Endothelial cell of umbilical vein (primary cell): ENCODE data around the gene IFNA10. TPM values are rescaled to one million over a fixed set of nuclear protein-coding genes. Genes with fewer than 3 reads are reported as not detected.

ENCODE experiments used
- BruUV-seq: library from RNA; stranded (reverse); fragments of 400-500 nt; replicated peaks from 2 replicates; lab custom pipeline; 2021; lab: Mats Ljungman, UMichigan
- CTCF ChIA-PET: fragments of 300-600, 350-600 bp; sonication (Branson Sonifier 250); formaldehyde crosslinking; loops from one replicate; lab custom pipeline; 2021; ENCODE audit warnings: antibody characterized with exemption, inconsistent platforms; lab: Charles Lee
- POLR2A ChIA-PET: fragments of 300-600, 350-600 bp; sonication (Branson Sonifier 250); formaldehyde crosslinking; loops from one replicate; lab custom pipeline; 2021; ENCODE audit warnings: antibody characterized with exemption, inconsistent platforms; lab: Charles Lee
- DNase-seq: peaks from one replicate; pipeline ENCODE4 v3.0.0-alpha.2; 2011; ENCODE audit warnings: low read depth, low spot score
- FAIRE-seq: peaks from 2 replicates; lab custom pipeline; 2011; peaks lifted over from hg19 to GRCh38; lab: Jason Lieb, UNC
- H2AFZ ChIP-seq: 2 replicates; pipeline ENCODE4 v1.6.0; 2012; ENCODE audit warnings: low read depth, low read length, control low read depth, inconsistent platforms
- H3K27ac ChIP-seq: 2 replicates; pipeline ENCODE4 v1.5.1; 2011; ENCODE audit warnings: low read depth, mild to moderate bottlenecking, control low read depth, low read length, moderate library complexity; ENCODE audit not compliant: insufficient read depth
- H3K27me3 ChIP-seq, 2 experiments: 2 replicates each; pipeline versions ENCODE4 v1.6.0 to v1.6.1; 2011; ENCODE audit warnings: low read length in 2 of 2, mixed read lengths in 1 of 2; ENCODE audit not compliant: control insufficient read depth in 2 of 2, insufficient read depth in 2 of 2
- H3K36me3 ChIP-seq, 2 experiments: 2 replicates in 1 of 2; 3 replicates in 1 of 2; pipeline ENCODE4 v1.5.1; 2011; ENCODE audit warnings: low read length in 2 of 2, mild to moderate bottlenecking in 1 of 2, moderate library complexity in 1 of 2; ENCODE audit not compliant: control insufficient read depth in 2 of 2, insufficient read depth in 2 of 2; ENCODE audit errors: extremely low read depth in 1 of 2
- H3K4me1 ChIP-seq: 3 replicates; pipeline ENCODE4 v1.5.1; 2011; ENCODE audit warnings: mild to moderate bottlenecking, low read length; ENCODE audit not compliant: control insufficient read depth, insufficient read depth; ENCODE audit errors: extremely low read depth
- H3K4me2 ChIP-seq: 2 replicates; pipeline ENCODE4 v1.6.1; 2011; ENCODE audit warnings: low read length, control low read depth, mixed read lengths; ENCODE audit not compliant: insufficient read depth
- H3K4me3 ChIP-seq, 3 experiments: fragments of 200-600 bp in 1 of 3; sonication (generic), shearing (Covaris generic) in 1 of 3; replicated peaks in 1 of 3; 2 replicates each; pipeline ENCODE4 v1.5.1; 2011 to 2016; ENCODE audit warnings: control low read depth in 3 of 3, low read length in 3 of 3, mild to moderate bottlenecking in 2 of 3, inconsistent platforms in 1 of 3, low read depth in 1 of 3, moderate library complexity in 1 of 3; ENCODE audit not compliant: insufficient read depth in 1 of 3
- H3K79me2 ChIP-seq: 2 replicates; pipeline ENCODE4 v1.6.0; 2012; ENCODE audit warnings: low read length, inconsistent platforms; ENCODE audit not compliant: control insufficient read depth, insufficient read depth
- H3K9ac ChIP-seq: replicated peaks from 2 replicates; pipeline ENCODE3; 2011; ENCODE audit warnings: low read length, control low read depth; ENCODE audit not compliant: insufficient read depth; ENCODE audit errors: extremely low read depth
- H3K9me1 ChIP-seq: replicated peaks from 3 replicates; pipeline ENCODE4 v1.6.0; 2011; ENCODE audit warnings: mild to moderate bottlenecking, low read length; ENCODE audit not compliant: control insufficient read depth, insufficient read depth; ENCODE audit errors: extremely low read depth
- H3K9me3 ChIP-seq: replicated peaks from 2 replicates; pipeline ENCODE4 v1.5.1; 2012; ENCODE audit warnings: low read length, inconsistent platforms; ENCODE audit not compliant: control insufficient read depth, insufficient read depth
- H4K20me1 ChIP-seq: replicated peaks from 2 replicates; pipeline ENCODE3; 2011; ENCODE audit warnings: mild to moderate bottlenecking, low read length; ENCODE audit not compliant: control insufficient read depth, insufficient read depth; ENCODE audit errors: extremely low read depth
- EZH2 ChIP-seq: IDR thresholded peaks from 2 replicates; pipeline ENCODE4 v1.6.1; 2012; ENCODE audit warnings: borderline replicate concordance, low read depth, mild to moderate bottlenecking, moderate library complexity, low read length, inconsistent platforms; ENCODE audit not compliant: severe bottlenecking
- FOS ChIP-seq: IDR thresholded peaks from 2 replicates; pipeline ENCODE4 v1.6.1; 2011; ENCODE audit warnings: mild to moderate bottlenecking, low read length, moderate library complexity, borderline replicate concordance; ENCODE audit not compliant: insufficient read depth
- GATA2 ChIP-seq: IDR thresholded peaks from 2 replicates; pipeline ENCODE4 v1.7.0; 2011; ENCODE audit warnings: low read depth, mild to moderate bottlenecking, moderate library complexity, mixed read lengths, low read length; ENCODE audit not compliant: insufficient read length, insufficient read depth
- JUN ChIP-seq: IDR thresholded peaks from 2 replicates; pipeline ENCODE4 v1.6.1; 2011; ENCODE audit warnings: borderline replicate concordance, low read depth; ENCODE audit not compliant: insufficient read length, insufficient read depth
- MYC ChIP-seq: IDR thresholded peaks from one replicate; pipeline ENCODE4 v1.6.1; 2011; ENCODE audit warnings: mild to moderate bottlenecking, low read depth, low read length
- POLR2A ChIP-seq: IDR thresholded peaks from 2 replicates; pipeline ENCODE4 v1.6.1; 2012; ENCODE audit warnings: low read depth, mild to moderate bottlenecking, control low read depth, low read length
- POLR2AphosphoS5 ChIP-seq: IDR thresholded peaks from 2 replicates; pipeline ENCODE4 v1.6.1; 2012; ENCODE audit warnings: low read depth, mild to moderate bottlenecking, control low read depth, low read length, moderate library complexity; ENCODE audit not compliant: insufficient read depth
- dilution Hi-C: fragments of 300-500 bp; cut with MboI; formaldehyde crosslinking; loops from one replicate; pipeline ENCODE4 v1.15.0; 2019; ENCODE audit warnings: low sequenced_read_pairs; ENCODE audit not compliant: extremely low pct_ligation_motif_present
- intact Hi-C: fragments of 100-400 bp; cut with micrococcal nuclease; formaldehyde crosslinking; loops from one replicate; pipeline ENCODE4 v1.10.0; 2022
- polyA plus RNA-seq, 4 experiments: library from polyadenylated mRNA; depleted of rRNA in 3 of 4; stranded (reverse) in 3 of 4; unstranded in 1 of 4; fragments of >200 nt; gene quantifications; 2 replicates each; pipeline versions ENCODE4 v1.2.1 to v1.2.3, GENCODE V29; 2011 to 2012; ENCODE audit warnings: missing spikeins in 1 of 4
- total RNA-seq: library from RNA; stranded (reverse); gene quantifications from 2 replicates; pipeline ENCODE4 v1.2.3, GENCODE V29; 2021
- TF ChIP-seq, protein P1 (sequence below), 2 donors: IDR thresholded peaks; 1 replicate in 1 of 2; 2 replicates in 1 of 2; pipeline ENCODE4 v1.5.1; 2011; ENCODE audit warnings: low read length in 2 of 2, mild to moderate bottlenecking in 2 of 2, moderate library complexity in 2 of 2, control low read depth in 1 of 2, inconsistent platforms in 1 of 2, low read depth in 1 of 2; ENCODE audit not compliant: insufficient read depth in 1 of 2; ENCODE audit errors: extremely low read depth in 1 of 2
- TF ChIP-seq, protein P2 (sequence below): IDR thresholded peaks from 2 replicates; pipeline ENCODE4 v1.6.1; 2011; ENCODE audit not compliant: insufficient read depth, insufficient read length

IFNA10 gene
- total and polyA plus RNA-seq, 2 donors (not counting 3 experiments of a cell fraction or from before 2014, with no cell fraction given) = not detected

DNA sequence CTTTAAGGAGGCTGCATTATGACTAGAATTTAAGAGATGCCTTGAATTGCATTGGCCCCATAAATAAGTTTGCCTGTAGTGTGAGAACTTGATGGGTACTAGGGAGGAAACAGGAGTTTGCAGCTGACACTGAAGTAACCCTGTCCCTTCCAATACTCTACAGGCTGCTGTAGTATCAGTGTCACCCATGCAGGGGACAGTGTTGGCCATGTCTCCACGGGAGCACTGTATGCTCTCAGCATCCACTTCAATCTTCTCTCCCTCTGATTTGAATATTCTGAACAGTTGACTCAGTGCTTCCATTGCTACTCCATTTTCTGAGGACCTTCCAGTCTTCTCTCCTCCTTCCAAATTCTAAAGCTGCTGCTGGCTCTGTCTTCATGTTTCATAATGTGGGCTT is 44.2 kb upstream of the IFNA10 start:
- Histone ChIP-seq H3K4me3 (no peak overlapping the region), H3K9ac (no peak overlapping the region), H3K9me1 (no peaks in the 10 kb centered on the region), H3K4me1 (peaks cover 3% of the 10 kb centered on the region), H4K20me1 (no peaks in the 10 kb centered on the region), H2AFZ (no peak overlapping the region), H3K36me3 (no peaks in the 10 kb centered on the region), H3K79me2 (no peaks in the 10 kb centered on the region), H3K27ac (no peak overlapping the region), H3K27me3 (peaks cover 23 to 47% of the 10 kb centered on the region in 2 experiments), H3K4me2 (no peak overlapping the region), H3K9me3 (no peaks in the 10 kb centered on the region)
- intact Hi-C loops (loop anchor here (5.0 kb wide), 1 partner anchor 216 kb away; no protein-coding TSS in a partner anchor), dilution Hi-C loops (no loop called here)
- ChIA-PET CTCF (interaction anchor here (1.1 to 4.7 kb wide), 6 partner anchors 16 to 204 kb away, joined by 3 to 63 read pairs (median 11); no protein-coding TSS in a partner anchor), POLR2A (no interaction called here)
- no peak for FAIRE-seq
- DNase-seq = no peak
- no TSS peak for BruUV-seq
- TF ChIP-seq, protein P1, sequence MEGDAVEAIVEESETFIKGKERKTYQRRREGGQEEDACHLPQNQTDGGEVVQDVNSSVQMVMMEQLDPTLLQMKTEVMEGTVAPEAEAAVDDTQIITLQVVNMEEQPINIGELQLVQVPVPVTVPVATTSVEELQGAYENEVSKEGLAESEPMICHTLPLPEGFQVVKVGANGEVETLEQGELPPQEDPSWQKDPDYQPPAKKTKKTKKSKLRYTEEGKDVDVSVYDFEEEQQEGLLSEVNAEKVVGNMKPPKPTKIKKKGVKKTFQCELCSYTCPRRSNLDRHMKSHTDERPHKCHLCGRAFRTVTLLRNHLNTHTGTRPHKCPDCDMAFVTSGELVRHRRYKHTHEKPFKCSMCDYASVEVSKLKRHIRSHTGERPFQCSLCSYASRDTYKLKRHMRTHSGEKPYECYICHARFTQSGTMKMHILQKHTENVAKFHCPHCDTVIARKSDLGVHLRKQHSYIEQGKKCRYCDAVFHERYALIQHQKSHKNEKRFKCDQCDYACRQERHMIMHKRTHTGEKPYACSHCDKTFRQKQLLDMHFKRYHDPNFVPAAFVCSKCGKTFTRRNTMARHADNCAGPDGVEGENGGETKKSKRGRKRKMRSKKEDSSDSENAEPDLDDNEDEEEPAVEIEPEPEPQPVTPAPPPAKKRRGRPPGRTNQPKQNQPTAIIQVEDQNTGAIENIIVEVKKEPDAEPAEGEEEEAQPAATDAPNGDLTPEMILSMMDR (IDR thresholded peaks at IDR 0.05; ENCODE audit: extremely low read depth in 1 of 2, insufficient read depth in 1 of 2, low read depth in 1 of 2, low read length in 2 of 2) = no peak
- TF ChIP-seq POLR2A (no peak), MYC (no peak), GATA2 (no peak), FOS (no peak), POLR2AphosphoS5 (no peak), EZH2 (no peak), JUN (no peak)
- TF ChIP-seq, protein P2, sequence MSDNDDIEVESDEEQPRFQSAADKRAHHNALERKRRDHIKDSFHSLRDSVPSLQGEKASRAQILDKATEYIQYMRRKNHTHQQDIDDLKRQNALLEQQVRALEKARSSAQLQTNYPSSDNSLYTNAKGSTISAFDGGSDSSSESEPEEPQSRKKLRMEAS = no peak
